Mucosa of descending colon (tissue), 3 donors: ENCODE data around the gene HOXA6. TPM values are rescaled to one million over a fixed set of nuclear protein-coding genes. Genes with fewer than 3 reads are reported as not detected.
A peak's percentile ranks its signal among the peaks of the same experiment; 100 is the strongest.

ENCODE experiments used
- ATAC-seq: fragments of 200-7000 bp; cut with Tn5 transposase; one replicate; pipeline ENCODE4 v1.9.1; 2020; ENCODE audit warnings: mild to moderate bottlenecking, moderate library complexity
- DNase-seq, 3 donors: peaks; one replicate each; pipeline ENCODE4 v3.0.0-alpha.2; 2020
- H3K36me3 ChIP-seq: fragments of 200-600 bp; one replicate; pipeline ENCODE4 v1.8.0; 2021; ENCODE audit warnings: low read depth, mild to moderate bottlenecking
- H3K4me1 ChIP-seq: fragments of 200-600 bp; one replicate; pipeline ENCODE4 v1.8.0; 2021; ENCODE audit warnings: low read depth, mild to moderate bottlenecking
- H3K4me3 ChIP-seq: fragments of 200-600 bp; one replicate; pipeline ENCODE4 v1.8.0; 2021; ENCODE audit warnings: mild to moderate bottlenecking
- H3K9me3 ChIP-seq: fragments of 200-600 bp; one replicate; pipeline ENCODE4 v1.8.0; 2021; ENCODE audit warnings: mild to moderate bottlenecking
- intact Hi-C, 2 donors: fragments of 100-400 bp; cut with DNase I in 1 of 2; cut with micrococcal nuclease in 1 of 2; formaldehyde crosslinking; loops; one replicate each; pipeline versions ENCODE4 v1.11.0 to v1.11.1; 2022; cut with DNase I, micrococcal nuclease
- total RNA-seq, 3 donors: library from RNA; stranded (reverse); fragmentation: NEBNext Ultra II Directional in 2 of 3; extraction: Animal tissue kit (Norgen Biotek cat#: 25700) in 2 of 3; gene quantifications; one replicate each; pipeline versions ENCODE4 v1.2.1 to v1.2.4, GENCODE V29; 2021 to 2023
- TF ChIP-seq, protein P1 (sequence below): fragments of 200-600 bp; IDR thresholded peaks from one replicate; pipeline ENCODE4 v1.8.0; 2022; ENCODE audit warnings: antibody characterized with exemption, mild to moderate bottlenecking
- donor health status: DM: no; HTN: no; CAD: no; lungs with moderate emphysema.
- donor health status: DM: no; HTN: no; CAD: no.
- donor health status: DM: no; HTN: yes; CAD: no.

HOXA6 gene
- total RNA-seq, 3 donors from 2014 or later: 20.2 to 39.5 (median 20.5) TPM

DNA sequence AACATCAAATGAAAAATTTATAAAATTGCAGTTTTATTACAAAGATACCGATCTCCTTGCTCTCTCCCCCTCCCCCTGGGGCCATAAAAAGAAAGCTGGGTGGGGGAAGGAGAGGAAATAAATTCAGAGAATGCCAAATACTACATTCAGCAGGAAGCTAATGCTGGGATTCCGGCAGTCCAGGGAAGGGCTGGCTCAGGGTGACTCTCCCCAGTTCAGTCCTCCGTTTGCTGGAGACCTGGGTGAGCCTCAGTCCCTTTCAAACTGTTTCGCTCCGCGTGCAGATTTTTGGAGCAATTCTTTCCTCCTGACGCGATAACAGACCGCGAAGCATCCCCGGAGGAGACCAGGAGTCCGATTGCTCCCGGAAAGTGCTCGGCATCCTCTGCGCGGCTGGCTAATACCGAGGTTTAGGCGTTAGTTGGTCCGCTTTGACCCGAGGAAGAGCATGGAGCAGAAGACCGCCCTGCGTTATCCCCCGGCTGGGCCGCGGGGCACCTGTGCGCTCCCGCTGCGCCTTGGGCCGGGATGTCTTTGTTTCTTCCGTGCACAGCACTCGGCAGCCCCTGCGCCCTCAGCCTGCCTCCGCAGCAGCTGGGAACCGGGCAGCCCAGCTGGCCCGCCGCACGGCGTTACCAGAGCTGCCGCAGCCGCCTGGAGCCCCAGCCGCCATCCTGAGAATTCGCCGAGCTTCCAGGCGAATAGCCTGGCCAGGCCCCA lies 41.2 kb downstream of the HOXA6 start:
- no peaks in the 10 kb centered on the region for H3K9me3 ChIP-seq
- no peak overlapping the region for H3K4me3 ChIP-seq
- ATAC-seq (peak; percentile 9), DNase-seq (peak; percentile 40 to 62 (median 58))
- peaks cover 34% of the 10 kb centered on the region for H3K4me1 ChIP-seq
- intact Hi-C loops: no loop called here
- no peaks in the 10 kb centered on the region for H3K36me3 ChIP-seq
- TF ChIP-seq, protein P1, sequence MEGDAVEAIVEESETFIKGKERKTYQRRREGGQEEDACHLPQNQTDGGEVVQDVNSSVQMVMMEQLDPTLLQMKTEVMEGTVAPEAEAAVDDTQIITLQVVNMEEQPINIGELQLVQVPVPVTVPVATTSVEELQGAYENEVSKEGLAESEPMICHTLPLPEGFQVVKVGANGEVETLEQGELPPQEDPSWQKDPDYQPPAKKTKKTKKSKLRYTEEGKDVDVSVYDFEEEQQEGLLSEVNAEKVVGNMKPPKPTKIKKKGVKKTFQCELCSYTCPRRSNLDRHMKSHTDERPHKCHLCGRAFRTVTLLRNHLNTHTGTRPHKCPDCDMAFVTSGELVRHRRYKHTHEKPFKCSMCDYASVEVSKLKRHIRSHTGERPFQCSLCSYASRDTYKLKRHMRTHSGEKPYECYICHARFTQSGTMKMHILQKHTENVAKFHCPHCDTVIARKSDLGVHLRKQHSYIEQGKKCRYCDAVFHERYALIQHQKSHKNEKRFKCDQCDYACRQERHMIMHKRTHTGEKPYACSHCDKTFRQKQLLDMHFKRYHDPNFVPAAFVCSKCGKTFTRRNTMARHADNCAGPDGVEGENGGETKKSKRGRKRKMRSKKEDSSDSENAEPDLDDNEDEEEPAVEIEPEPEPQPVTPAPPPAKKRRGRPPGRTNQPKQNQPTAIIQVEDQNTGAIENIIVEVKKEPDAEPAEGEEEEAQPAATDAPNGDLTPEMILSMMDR: no peak

DNA sequence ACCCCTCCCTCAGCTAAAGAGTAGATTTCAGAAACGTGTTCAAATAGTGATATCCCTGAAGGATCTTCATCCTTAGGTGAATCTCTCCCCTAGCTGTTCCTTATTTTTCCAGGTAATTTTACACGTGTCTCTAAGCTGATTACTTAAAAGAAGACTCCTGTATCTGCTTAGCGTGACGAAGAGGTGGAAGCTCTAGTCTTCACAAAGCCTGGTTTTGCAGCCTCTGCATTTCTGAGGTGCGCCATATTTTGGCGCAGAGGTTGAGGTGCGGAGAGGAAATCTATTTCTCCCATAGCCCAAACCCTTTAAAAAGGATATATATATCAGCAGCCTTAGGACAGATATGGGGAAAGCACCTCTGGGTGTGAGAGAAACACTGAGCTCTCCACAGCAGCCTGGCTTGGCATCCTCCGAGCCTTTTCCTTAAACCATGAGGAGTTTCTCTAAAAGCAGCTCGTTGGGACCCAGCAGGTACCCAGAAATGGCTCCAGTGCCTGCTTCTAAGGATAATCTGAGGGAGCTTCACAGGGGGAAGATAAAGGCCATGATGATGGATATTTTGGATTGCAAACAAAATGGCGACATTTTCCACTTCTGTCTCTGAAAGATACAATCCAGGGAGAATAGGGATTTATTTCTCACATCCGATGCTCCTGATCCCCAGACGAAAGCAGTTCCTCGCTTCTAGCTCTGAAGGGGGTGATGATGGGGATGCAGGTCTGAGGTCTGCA lies 42.1 kb downstream of the HOXA6 start:
- ATAC-seq: no peak
- TF ChIP-seq, protein P1: no peak
- no peak overlapping the region for H3K4me3 ChIP-seq
- intact Hi-C loops: no loop called here
- H3K4me1 ChIP-seq: peaks cover 28% of the 10 kb centered on the region
- H3K9me3 ChIP-seq: no peaks in the 10 kb centered on the region
- peak in 1 of 3 donors; percentile 26 for DNase-seq
- no peaks in the 10 kb centered on the region for H3K36me3 ChIP-seq

DNA sequence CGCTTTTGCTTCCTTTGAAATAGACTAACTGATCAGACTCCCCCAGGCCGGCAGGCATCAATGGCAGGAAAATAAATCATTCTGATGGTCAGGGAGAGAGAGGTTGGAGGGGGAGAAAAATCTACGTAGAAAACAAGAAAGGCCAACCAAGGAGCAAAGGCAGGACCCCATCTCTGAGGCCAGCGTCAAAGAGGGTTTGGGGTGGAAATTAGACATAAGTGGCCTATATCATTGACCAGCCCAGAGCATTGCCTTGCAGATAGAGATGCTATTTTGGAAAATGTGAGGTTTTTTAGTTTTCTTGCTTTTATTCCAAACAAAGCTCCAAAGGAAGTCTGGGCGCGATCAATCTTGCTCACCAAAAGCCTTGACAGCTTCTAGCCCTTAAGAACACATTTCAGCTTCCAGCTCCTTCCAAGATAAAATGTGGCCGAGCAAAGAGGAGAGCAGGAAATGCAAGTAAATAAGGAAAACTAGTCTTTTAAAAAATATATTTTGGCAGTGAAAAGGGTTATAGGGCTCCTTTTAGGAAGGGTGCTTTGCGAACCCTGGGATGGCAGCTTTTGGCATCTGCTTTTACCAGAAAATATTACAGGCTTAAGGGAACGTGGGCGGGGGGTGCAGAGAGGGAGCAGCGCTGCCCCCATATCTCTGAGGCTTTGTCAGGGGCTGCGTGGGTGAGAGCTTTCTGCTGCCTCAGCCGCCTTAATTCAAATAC lies 43.1 kb downstream of the HOXA6 start:
- peaks cover 29% of the 10 kb centered on the region for H3K4me1 ChIP-seq
- H3K9me3 ChIP-seq: no peaks in the 10 kb centered on the region
- no peak for ATAC-seq
- no peaks in the 10 kb centered on the region for H3K36me3 ChIP-seq
- peak in 1 of 3 donors; percentile 26 for DNase-seq
- TF ChIP-seq, protein P1: no peak
- intact Hi-C loops: no loop called here
- no peak overlapping the region for H3K4me3 ChIP-seq

DNA sequence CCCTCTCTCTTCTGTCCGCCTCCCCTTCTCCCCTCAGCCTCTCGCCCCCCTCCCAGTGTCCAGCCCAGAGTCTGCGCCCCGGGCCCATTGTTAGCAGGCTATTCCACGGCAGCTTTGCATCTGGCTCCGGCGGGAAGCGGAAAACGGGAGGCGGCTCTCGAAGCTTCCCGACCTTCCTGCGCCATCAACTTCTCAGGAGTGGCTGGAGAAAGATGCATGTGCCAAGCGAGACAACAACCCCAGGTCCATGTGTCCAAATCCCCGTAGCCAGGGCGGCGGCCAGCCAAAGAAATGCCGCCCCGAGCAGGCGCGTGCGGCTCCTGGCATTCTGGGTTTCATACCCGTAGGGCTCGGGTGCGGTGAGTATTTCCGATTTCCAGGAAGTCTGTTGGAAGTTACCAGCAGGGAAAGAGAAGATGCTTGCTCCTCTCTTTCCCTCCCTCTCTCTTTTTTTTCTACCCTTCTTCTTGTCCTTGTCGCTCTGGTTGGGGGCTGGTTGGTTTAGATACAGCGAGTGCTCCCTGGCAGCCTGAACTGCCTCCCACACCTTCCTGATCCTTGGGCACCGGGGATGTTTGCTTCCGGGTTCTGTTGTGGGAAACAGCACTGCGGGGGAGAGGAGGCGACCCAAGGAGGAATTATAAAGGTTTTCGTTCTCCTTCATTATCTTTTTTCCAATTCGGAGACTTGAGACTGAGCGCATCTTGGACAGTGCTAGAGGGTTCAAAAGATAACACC lies 43.9 kb downstream of the HOXA6 start:
- TF ChIP-seq, protein P1: no peak
- ATAC-seq (peak; percentile 19), DNase-seq (peak; percentile 59 to 72 (median 63))
- peaks cover 26% of the 10 kb centered on the region for H3K4me1 ChIP-seq
- H3K9me3 ChIP-seq: no peaks in the 10 kb centered on the region
- intact Hi-C loops: no loop called here
- no peaks in the 10 kb centered on the region for H3K36me3 ChIP-seq
- no peak overlapping the region for H3K4me3 ChIP-seq
